ENCODE data around the gene C1orf159. TPM values are rescaled to one million over a fixed set of nuclear protein-coding genes. Genes with fewer than 3 reads are reported as not detected.
"Not testable (repeated sequence)": the region's sequence is repeated elsewhere in the genome, so short reads cannot be mapped to it uniquely, and the experiment has no call there.

Gene C1orf159
- total RNA-seq, 1 experiment from 2014 or later, result 17.5 TPM

- DNase-seq (ENCODE audit: low read depth), result no peak
These were observed 33.5 kb upstream of the C1orf159 start for GRCh38 chr1:1149416-1149815.

GRCh38 chr1:1148569-1148968 is 32.7 kb upstream of the C1orf159 start:
- no peak for DNase-seq (ENCODE audit: low read depth)

GRCh38 chr1:1148061-1148460 is 32.2 kb upstream of the C1orf159 start:
- DNase-seq (ENCODE audit: low read depth), result no peak

- no peak for DNase-seq (ENCODE audit: low read depth)
These were observed 30.7 kb upstream of the C1orf159 start for GRCh38 chr1:1146596-1146995.

- no peak for DNase-seq (ENCODE audit: low read depth)
These were observed 30.1 kb upstream of the C1orf159 start for GRCh38 chr1:1146026-1146425.

GRCh38 chr1:1145547-1145914 is 29.6 kb upstream of the C1orf159 start:
- no peak for DNase-seq (ENCODE audit: low read depth)

GRCh38 chr1:1144843-1145546 is 29.1 kb upstream of the C1orf159 start:
- DNase-seq (ENCODE audit: low read depth), result no peak

GRCh38 chr1:1144122-1144842 is 28.4 kb upstream of the C1orf159 start:
- DNase-seq (ENCODE audit: low read depth), result no peak

GRCh38 chr1:1143636-1144035 is 27.7 kb upstream of the C1orf159 start:
- no peak for DNase-seq (ENCODE audit: low read depth)

- no peak for DNase-seq (ENCODE audit: low read depth)
These were observed 27.0 kb upstream of the C1orf159 start for GRCh38 chr1:1142844-1143243.

GRCh38 chr1:1142352-1142751 is 26.5 kb upstream of the C1orf159 start:
- DNase-seq (ENCODE audit: low read depth), result not testable (repeated sequence)

GRCh38 chr1:1141911-1142250 is 26.0 kb upstream of the C1orf159 start:
- no peak for DNase-seq (ENCODE audit: low read depth)

GRCh38 chr1:1141244-1141910 is 25.5 kb upstream of the C1orf159 start:
- DNase-seq (ENCODE audit: low read depth), result no peak

- DNase-seq (ENCODE audit: low read depth), result no peak
These were observed 24.8 kb upstream of the C1orf159 start for GRCh38 chr1:1140673-1141072.

- no peak for DNase-seq (ENCODE audit: low read depth)
These were observed 21.6 kb upstream of the C1orf159 start for GRCh38 chr1:1137256-1138045.

- DNase-seq (ENCODE audit: low read depth), result no peak
These were observed 20.8 kb upstream of the C1orf159 start for GRCh38 chr1:1136547-1137230.

GRCh38 chr1:1135339-1136136 is 19.6 kb upstream of the C1orf159 start:
- DNase-seq (ENCODE audit: low read depth), result peak; percentile 36

GRCh38 chr1:1134300-1134970 is 18.5 kb upstream of the C1orf159 start:
- no peak for DNase-seq (ENCODE audit: low read depth)

GRCh38 chr1:1132956-1133750 is 17.3 kb upstream of the C1orf159 start:
- no peak for DNase-seq (ENCODE audit: low read depth)

All from M059J (cell line).